ENCODE data around the gene TSR1. TPM values are rescaled to one million over a fixed set of nuclear protein-coding genes. Genes with fewer than 3 reads are reported as not detected.

The TSR1 gene
- polyA plus RNA-seq, 3 donors: 8.1 to 10.8 (median 9.3) TPM

GRCh38 chr17:2379489-2380225 lies 43.4 kb upstream of the TSR1 start:
- Histone ChIP-seq H3K36me3 (replicated peaks in 1 of 2; ENCODE audit: control insufficient read depth in 1 of 2, insufficient read depth in 2 of 2, low read length in 2 of 2) (peaks cover 46 to 72% of the 10 kb centered on the region in 2 donors), H3K9me3 (replicated peaks in 1 of 2; ENCODE audit: control insufficient read depth in 1 of 2, insufficient read depth in 1 of 2, low read length in 2 of 2) (no peaks in the 10 kb centered on the region), H3K4me1 (ENCODE audit: control insufficient read depth in 1 of 2, insufficient read depth in 2 of 2, low read length in 2 of 2) (peaks cover 6 to 9% of the 10 kb centered on the region in 2 donors), H3K79me2 (ENCODE audit: insufficient read depth, low read length) (no peaks in the 10 kb centered on the region), H3K27me3 (ENCODE audit: control insufficient read depth in 2 of 2, insufficient read depth in 2 of 2, low read length in 2 of 2) (no peaks in the 10 kb centered on the region), H3K4me3 (replicated peaks in 1 of 3; ENCODE audit: low read depth in 2 of 3, low read length in 3 of 3) (no peak overlapping the region), H4K20me1 (ENCODE audit: insufficient read depth, low read length) (peaks cover 10% of the 10 kb centered on the region), H3K4me2 (replicated peaks; ENCODE audit: extremely low read depth, low read length, poor library complexity, severe bottlenecking) (no peak overlapping the region), H3K9ac (ENCODE audit: insufficient read depth, low read length, poor library complexity, severe bottlenecking) (no peak overlapping the region), H3K27ac (ENCODE audit: low read depth in 1 of 2, low read length in 2 of 2) (no peak overlapping the region), H2AFZ (ENCODE audit: insufficient read depth, low read depth, low read length, poor library complexity, severe bottlenecking) (no peak overlapping the region)
- Mint-ChIP-seq H3K4me1 (peaks cover 9% of the 10 kb centered on the region), H3K27me3 (ENCODE audit: low read depth in 3 of 3) (peaks cover 0 to 1% (median 0%) of the 10 kb centered on the region in 3 donors), H3K36me3 (peaks cover 37 to 84% of the 10 kb centered on the region in 2 donors), H3K27ac (peak overlapping the region in 1 of 7 donors; percentile 12), H3K9me3 (no peaks in the 10 kb centered on the region), H3K4me3 (no peak overlapping the region)
- no peak for TF ChIP-seq CTCF (IDR thresholded peaks at IDR 0.05)
- intact Hi-C loops (cut with micrococcal nuclease): loop anchor here in 1 of 2 donors (10.0 kb wide), 1 partner anchor 295 kb away; no protein-coding TSS in a partner anchor
- no peak for DNase-seq
- 96% methylated on average over 23 of the region's 25 CpGs for WGBS (ENCODE audit: insufficient coverage)

GRCh38 chr17:2378905-2379304 lies 42.6 kb upstream of the TSR1 start:
- no peak overlapping the region for H3K4me3 ChIP-seq (replicated peaks in 1 of 3; ENCODE audit: low read depth in 2 of 3, low read length in 3 of 3)
- Mint-ChIP-seq H3K4me3 (no peak overlapping the region), H3K4me1 (peaks cover 9% of the 10 kb centered on the region), H3K9me3 (no peaks in the 10 kb centered on the region), H3K36me3 (peaks cover 34 to 77% of the 10 kb centered on the region in 2 donors), H3K27me3 (ENCODE audit: low read depth in 3 of 3) (peaks cover 0 to 1% (median 0%) of the 10 kb centered on the region in 3 donors), H3K27ac (peak overlapping the region in 2 of 7 donors; percentile 12 to 26)
- TF ChIP-seq CTCF (IDR thresholded peaks at IDR 0.05): no peak
- peaks cover 6 to 9% of the 10 kb centered on the region in 2 donors for H3K4me1 ChIP-seq (ENCODE audit: control insufficient read depth in 1 of 2, insufficient read depth in 2 of 2, low read length in 2 of 2)
- H3K4me2 ChIP-seq (replicated peaks; ENCODE audit: extremely low read depth, low read length, poor library complexity, severe bottlenecking): no peak overlapping the region
- no peaks in the 10 kb centered on the region for H3K79me2 ChIP-seq (ENCODE audit: insufficient read depth, low read length)
- peaks cover 10% of the 10 kb centered on the region for H4K20me1 ChIP-seq (ENCODE audit: insufficient read depth, low read length)
- H3K9ac ChIP-seq (ENCODE audit: insufficient read depth, low read length, poor library complexity, severe bottlenecking): no peak overlapping the region
- peaks cover 44 to 74% of the 10 kb centered on the region in 2 donors for H3K36me3 ChIP-seq (replicated peaks in 1 of 2; ENCODE audit: control insufficient read depth in 1 of 2, insufficient read depth in 2 of 2, low read length in 2 of 2)
- DNase-seq: no peak
- no peak overlapping the region for H2AFZ ChIP-seq (ENCODE audit: insufficient read depth, low read depth, low read length, poor library complexity, severe bottlenecking)
- intact Hi-C loops (cut with micrococcal nuclease): no loop called here
- no peaks in the 10 kb centered on the region for H3K9me3 ChIP-seq (replicated peaks in 1 of 2; ENCODE audit: control insufficient read depth in 1 of 2, insufficient read depth in 1 of 2, low read length in 2 of 2)
- WGBS (ENCODE audit: insufficient coverage): 95% methylated on average over 9 of the region's 11 CpGs
- H3K27ac ChIP-seq (ENCODE audit: low read depth in 1 of 2, low read length in 2 of 2): no peak overlapping the region
- no peaks in the 10 kb centered on the region for H3K27me3 ChIP-seq (ENCODE audit: control insufficient read depth in 2 of 2, insufficient read depth in 2 of 2, low read length in 2 of 2)

All from CD14-positive monocyte (primary cell).